ENCODE measurements around the gene DTX4.

Gene DTX4

GRCh38 chr11:59219836-59220235, 47.9 kb downstream of the DTX4 start:
- H3K27me3 ChIP-seq (ENCODE audit: insufficient read depth, low read depth, severe bottlenecking): peaks cover 57% of the 10 kb centered on the region
- TF ChIP-seq CTCF (IDR thresholded peaks at IDR 0.05; ENCODE audit: low read depth, low read length): no peak
- no peak for DNase-seq

GRCh38 chr11:59221441-59221840, 49.5 kb downstream of the DTX4 start:
- no peak overlapping the region for H3K27ac ChIP-seq
- DNase-seq: no peak
- no peak overlapping the region for H3K4me3 ChIP-seq (ENCODE audit: low read depth, low read length)
- no peaks in the 10 kb centered on the region for H3K9me3 ChIP-seq (ENCODE audit: severe bottlenecking)
- no peak for TF ChIP-seq CTCF (IDR thresholded peaks at IDR 0.05; ENCODE audit: low read depth, low read length)
- peaks cover 49% of the 10 kb centered on the region for H3K27me3 ChIP-seq (ENCODE audit: insufficient read depth, low read depth, severe bottlenecking)
- no peaks in the 10 kb centered on the region for H3K36me3 ChIP-seq

More at GRCh38 chr11:59219836-59220235, 47.9 kb downstream of the DTX4 start:
- Histone ChIP-seq H3K27ac (no peak overlapping the region), H3K9me3 (ENCODE audit: severe bottlenecking) (no peaks in the 10 kb centered on the region), H3K36me3 (no peaks in the 10 kb centered on the region), H3K4me3 (ENCODE audit: low read depth, low read length) (no peak overlapping the region)

- H3K9me3 ChIP-seq (ENCODE audit: severe bottlenecking): no peaks in the 10 kb centered on the region
- no peak for TF ChIP-seq CTCF (IDR thresholded peaks at IDR 0.05; ENCODE audit: low read depth, low read length)
- peaks cover 50% of the 10 kb centered on the region for H3K27me3 ChIP-seq (ENCODE audit: insufficient read depth, low read depth, severe bottlenecking)
- H3K27ac ChIP-seq: no peak overlapping the region
- no peaks in the 10 kb centered on the region for H3K36me3 ChIP-seq
- no peak for DNase-seq
- no peak overlapping the region for H3K4me3 ChIP-seq (ENCODE audit: low read depth, low read length)
Measured at GRCh38 chr11:59222464-59223060, 50.6 kb downstream of the DTX4 start.

GRCh38 chr11:59223177-59223576, 51.2 kb downstream of the DTX4 start:
- no peak for DNase-seq
- no peak overlapping the region for H3K27ac ChIP-seq
- no peak overlapping the region for H3K4me3 ChIP-seq (ENCODE audit: low read depth, low read length)
- no peak for TF ChIP-seq CTCF (IDR thresholded peaks at IDR 0.05; ENCODE audit: low read depth, low read length)
- H3K9me3 ChIP-seq (ENCODE audit: severe bottlenecking): no peaks in the 10 kb centered on the region
- peaks cover 54% of the 10 kb centered on the region for H3K27me3 ChIP-seq (ENCODE audit: insufficient read depth, low read depth, severe bottlenecking)
- no peaks in the 10 kb centered on the region for H3K36me3 ChIP-seq

GRCh38 chr11:59223611-59224010, 51.7 kb downstream of the DTX4 start:
- Histone ChIP-seq H3K4me3 (ENCODE audit: low read depth, low read length) (no peak overlapping the region), H3K9me3 (ENCODE audit: severe bottlenecking) (no peaks in the 10 kb centered on the region), H3K27me3 (ENCODE audit: insufficient read depth, low read depth, severe bottlenecking) (peaks cover 58% of the 10 kb centered on the region), H3K27ac (no peak overlapping the region), H3K36me3 (no peaks in the 10 kb centered on the region)
- no peak for TF ChIP-seq CTCF (IDR thresholded peaks at IDR 0.05; ENCODE audit: low read depth, low read length)
- DNase-seq: no peak

- Histone ChIP-seq H3K27me3 (ENCODE audit: insufficient read depth, low read depth, severe bottlenecking) (peaks cover 66% of the 10 kb centered on the region), H3K9me3 (ENCODE audit: severe bottlenecking) (no peaks in the 10 kb centered on the region), H3K36me3 (no peaks in the 10 kb centered on the region), H3K27ac (no peak overlapping the region), H3K4me3 (ENCODE audit: low read depth, low read length) (no peak overlapping the region)
- no peak for TF ChIP-seq CTCF (IDR thresholded peaks at IDR 0.05; ENCODE audit: low read depth, low read length)
- DNase-seq: no peak
Measured at GRCh38 chr11:59224351-59224928, 52.5 kb downstream of the DTX4 start.

Measured in WERI-Rb-1 (cell line).